ENCODE measurements around the gene PLPPR5.

- TF ChIP-seq CTCF (IDR thresholded peaks at IDR 0.05) (no peak), EP300 (IDR thresholded peaks at IDR 0.05) (no peak), POLR2AphosphoS5 (IDR thresholded peaks at IDR 0.05) (no peak)
Observed at GRCh38 chr1:99010679-99011078, 6.0 kb upstream of the PLPPR5 start.

Measured in gastroesophageal sphincter (tissue), 3 donors.